Measurements from ENCODE around the gene FAM193A. TPM values are rescaled to one million over a fixed set of nuclear protein-coding genes. Genes with fewer than 3 reads are reported as not detected.
"Not testable (repeated sequence)": the region's sequence is repeated elsewhere in the genome, so short reads cannot be mapped to it uniquely, and the experiment has no call there.

Gene FAM193A
- polyA plus RNA-seq, 1 donor (not counting 4 experiments of a cell fraction or from before 2014, with no cell fraction given), result 3.6 TPM

DNA sequence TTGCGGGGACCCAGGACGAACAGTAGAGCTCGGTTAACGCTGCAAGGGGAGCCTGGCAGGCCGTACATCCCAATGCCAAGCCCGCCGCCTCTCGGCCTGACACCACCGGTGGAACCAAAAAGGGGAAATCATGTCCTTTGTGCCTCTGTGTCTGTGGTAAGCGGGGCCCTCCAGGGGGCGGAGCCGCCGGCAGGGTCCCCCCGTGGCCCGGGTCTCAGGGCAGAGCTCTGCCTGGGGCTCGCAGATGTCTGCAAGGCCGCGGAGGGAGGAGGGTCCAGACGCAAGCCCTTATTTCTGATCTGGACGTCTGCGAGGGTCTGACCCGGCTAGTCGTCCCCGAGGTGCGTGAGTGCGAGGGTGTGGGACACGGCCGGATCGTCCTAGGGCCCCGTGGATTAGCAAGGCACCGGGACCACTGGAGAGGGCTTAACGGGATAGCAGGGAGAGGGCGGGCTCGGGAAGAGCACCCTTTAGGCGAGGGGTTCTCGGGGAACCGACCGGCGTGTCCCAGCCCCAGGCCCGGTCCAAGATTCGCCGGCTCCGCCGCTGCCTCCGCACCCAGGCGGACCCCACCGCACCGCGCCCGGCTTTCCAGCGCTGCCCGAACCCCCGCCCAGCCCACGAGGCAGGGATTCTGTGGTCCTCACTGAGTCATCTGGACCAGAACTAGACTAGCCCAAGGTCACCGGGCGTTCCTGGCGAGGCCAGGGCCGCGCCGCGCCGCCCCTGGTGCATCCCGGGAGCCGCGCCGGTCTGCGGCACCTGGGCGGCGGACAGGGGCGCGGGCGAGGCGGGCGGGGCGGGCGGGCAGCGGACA is 863 bp upstream of the FAM193A start:
- Histone ChIP-seq H4K20me1 (ENCODE audit: control insufficient read depth, extremely low read depth, insufficient read depth, low read length) (no peaks in the 10 kb centered on the region), H3K36me3 (ENCODE audit: control insufficient read depth in 2 of 2, extremely low read depth in 1 of 2, insufficient read depth in 2 of 2, low read length in 2 of 2) (peaks cover 0 to 1% of the 10 kb centered on the region in 2 experiments), H3K9ac (ENCODE audit: control insufficient read depth, extremely low read depth, insufficient read depth, low read length) (peak overlapping the region; percentile 94), H3K9me3 (ENCODE audit: control insufficient read depth, low read depth, low read length) (no peaks in the 10 kb centered on the region), H3K27ac (ENCODE audit: control insufficient read depth, insufficient read depth, low read length) (peak overlapping the region; percentile 86), H3K4me1 (ENCODE audit: control insufficient read depth, extremely low read depth, insufficient read depth, low read length) (peaks cover 6% of the 10 kb centered on the region), H3K27me3 (ENCODE audit: control insufficient read depth, extremely low read depth, insufficient read depth, low read length) (no peaks in the 10 kb centered on the region), H3K4me3 (ENCODE audit: control insufficient read depth in 2 of 3, extremely low read depth in 1 of 3, insufficient read depth in 2 of 3, low read depth in 1 of 3, low read length in 3 of 3) (peak overlapping the region; percentile 75 to 82 (median 78)), H3K9me1 (ENCODE audit: control insufficient read depth, extremely low read depth, insufficient read depth, low read length) (no peaks in the 10 kb centered on the region), H3K79me2 (ENCODE audit: control insufficient read depth, insufficient read depth, low read length) (peaks cover 36% of the 10 kb centered on the region), H3K4me2 (ENCODE audit: control insufficient read depth, extremely low read depth, insufficient read depth, low read depth, low read length) (peak overlapping the region; percentile 79), H2AFZ (ENCODE audit: control insufficient read depth, low read length) (peak overlapping the region; percentile 72)
- TF ChIP-seq, protein P1, sequence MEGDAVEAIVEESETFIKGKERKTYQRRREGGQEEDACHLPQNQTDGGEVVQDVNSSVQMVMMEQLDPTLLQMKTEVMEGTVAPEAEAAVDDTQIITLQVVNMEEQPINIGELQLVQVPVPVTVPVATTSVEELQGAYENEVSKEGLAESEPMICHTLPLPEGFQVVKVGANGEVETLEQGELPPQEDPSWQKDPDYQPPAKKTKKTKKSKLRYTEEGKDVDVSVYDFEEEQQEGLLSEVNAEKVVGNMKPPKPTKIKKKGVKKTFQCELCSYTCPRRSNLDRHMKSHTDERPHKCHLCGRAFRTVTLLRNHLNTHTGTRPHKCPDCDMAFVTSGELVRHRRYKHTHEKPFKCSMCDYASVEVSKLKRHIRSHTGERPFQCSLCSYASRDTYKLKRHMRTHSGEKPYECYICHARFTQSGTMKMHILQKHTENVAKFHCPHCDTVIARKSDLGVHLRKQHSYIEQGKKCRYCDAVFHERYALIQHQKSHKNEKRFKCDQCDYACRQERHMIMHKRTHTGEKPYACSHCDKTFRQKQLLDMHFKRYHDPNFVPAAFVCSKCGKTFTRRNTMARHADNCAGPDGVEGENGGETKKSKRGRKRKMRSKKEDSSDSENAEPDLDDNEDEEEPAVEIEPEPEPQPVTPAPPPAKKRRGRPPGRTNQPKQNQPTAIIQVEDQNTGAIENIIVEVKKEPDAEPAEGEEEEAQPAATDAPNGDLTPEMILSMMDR (optimal IDR thresholded peaks at IDR 0.05 in 1 of 3, IDR thresholded peaks at IDR 0.05 in 1 of 3, conservative IDR thresholded peaks at IDR 0.05 in 1 of 3; ENCODE audit: extremely low read depth in 1 of 3, insufficient read depth in 2 of 3, low read length in 3 of 3), result peak in 1 of 3 experiments; percentile 18
- no peak for TF ChIP-seq EZH2 (IDR thresholded peaks at IDR 0.05; ENCODE audit: low read length)
- dilution Hi-C loops (cut with MboI; ENCODE audit: extremely low pct_ligation_motif_present, low sequenced_read_pairs), result no loop called here
- FAIRE-seq (no peak), DNase-seq (ENCODE audit: low read depth, low spot score) (no peak)

DNA sequence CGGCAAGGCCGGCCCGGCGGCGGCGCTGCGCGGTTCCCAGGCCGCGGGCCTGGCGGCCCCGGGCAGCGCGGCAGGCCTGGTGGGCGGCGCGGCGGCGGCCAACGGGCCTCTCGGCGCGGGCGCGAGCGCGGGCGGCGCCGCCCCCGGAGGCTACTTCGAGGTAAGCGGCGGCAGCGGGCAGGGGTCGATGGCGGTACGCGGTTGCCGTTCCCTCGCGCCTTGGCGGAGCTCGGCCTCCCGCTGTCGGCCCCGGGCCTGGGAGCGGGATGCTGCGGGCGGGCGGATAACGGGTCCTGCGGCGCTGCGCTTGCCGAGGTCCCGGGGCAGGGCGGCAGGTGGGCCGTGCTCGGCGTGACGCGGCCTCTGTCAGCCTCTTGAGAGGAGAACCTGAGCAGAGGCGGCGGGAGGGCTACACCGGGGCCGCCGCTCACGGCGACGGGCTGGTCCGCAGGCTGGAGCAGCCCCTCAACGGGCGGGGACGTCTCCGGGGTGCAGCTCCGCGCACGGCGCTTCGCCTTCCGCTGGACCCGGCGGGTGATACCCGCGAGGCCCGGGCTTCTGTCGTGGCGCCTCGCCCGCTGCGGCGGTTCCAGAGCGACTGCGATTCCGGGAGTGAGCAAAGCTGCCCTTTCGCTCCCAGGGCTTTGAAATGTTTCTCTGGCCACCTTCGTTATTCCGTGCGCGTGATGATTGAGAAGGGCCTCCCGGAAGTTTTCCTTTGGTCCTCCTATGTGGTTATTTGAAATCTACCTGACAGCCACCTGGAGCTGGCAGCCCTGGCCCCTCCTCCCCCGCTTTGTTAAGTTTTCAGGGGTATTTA is 774 bp downstream of the FAM193A start:
- peak overlapping the region; percentile 75 to 76 (median 76) for H3K4me3 ChIP-seq (ENCODE audit: control insufficient read depth in 2 of 3, extremely low read depth in 1 of 3, insufficient read depth in 2 of 3, low read depth in 1 of 3, low read length in 3 of 3)
- H2AFZ ChIP-seq (ENCODE audit: control insufficient read depth, low read length), result peak overlapping the region; percentile 1
- DNase-seq (ENCODE audit: low read depth, low spot score) (no peak), FAIRE-seq (no peak)
- H3K9me1 ChIP-seq (ENCODE audit: control insufficient read depth, extremely low read depth, insufficient read depth, low read length), result no peaks in the 10 kb centered on the region
- no peaks in the 10 kb centered on the region for H3K9me3 ChIP-seq (ENCODE audit: control insufficient read depth, low read depth, low read length)
- peaks cover 0 to 1% of the 10 kb centered on the region in 2 experiments for H3K36me3 ChIP-seq (ENCODE audit: control insufficient read depth in 2 of 2, extremely low read depth in 1 of 2, insufficient read depth in 2 of 2, low read length in 2 of 2)
- peak overlapping the region; percentile 76 for H3K9ac ChIP-seq (ENCODE audit: control insufficient read depth, extremely low read depth, insufficient read depth, low read length)
- H3K27me3 ChIP-seq (ENCODE audit: control insufficient read depth, extremely low read depth, insufficient read depth, low read length), result no peaks in the 10 kb centered on the region
- H3K4me1 ChIP-seq (ENCODE audit: control insufficient read depth, extremely low read depth, insufficient read depth, low read length), result peaks cover 6% of the 10 kb centered on the region
- peaks cover 51% of the 10 kb centered on the region for H3K79me2 ChIP-seq (ENCODE audit: control insufficient read depth, insufficient read depth, low read length)
- TF ChIP-seq EZH2 (IDR thresholded peaks at IDR 0.05; ENCODE audit: low read length), result no peak
- TF ChIP-seq, protein P1 (optimal IDR thresholded peaks at IDR 0.05 in 1 of 3, IDR thresholded peaks at IDR 0.05 in 1 of 3, conservative IDR thresholded peaks at IDR 0.05 in 1 of 3; ENCODE audit: extremely low read depth in 1 of 3, insufficient read depth in 2 of 3, low read length in 3 of 3), result no peak
- no peaks in the 10 kb centered on the region for H4K20me1 ChIP-seq (ENCODE audit: control insufficient read depth, extremely low read depth, insufficient read depth, low read length)
- H3K4me2 ChIP-seq (ENCODE audit: control insufficient read depth, extremely low read depth, insufficient read depth, low read depth, low read length), result peak overlapping the region; percentile 96
- peak overlapping the region; percentile 63 for H3K27ac ChIP-seq (ENCODE audit: control insufficient read depth, insufficient read depth, low read length)
- dilution Hi-C loops (cut with MboI; ENCODE audit: extremely low pct_ligation_motif_present, low sequenced_read_pairs), result no loop called here

DNA sequence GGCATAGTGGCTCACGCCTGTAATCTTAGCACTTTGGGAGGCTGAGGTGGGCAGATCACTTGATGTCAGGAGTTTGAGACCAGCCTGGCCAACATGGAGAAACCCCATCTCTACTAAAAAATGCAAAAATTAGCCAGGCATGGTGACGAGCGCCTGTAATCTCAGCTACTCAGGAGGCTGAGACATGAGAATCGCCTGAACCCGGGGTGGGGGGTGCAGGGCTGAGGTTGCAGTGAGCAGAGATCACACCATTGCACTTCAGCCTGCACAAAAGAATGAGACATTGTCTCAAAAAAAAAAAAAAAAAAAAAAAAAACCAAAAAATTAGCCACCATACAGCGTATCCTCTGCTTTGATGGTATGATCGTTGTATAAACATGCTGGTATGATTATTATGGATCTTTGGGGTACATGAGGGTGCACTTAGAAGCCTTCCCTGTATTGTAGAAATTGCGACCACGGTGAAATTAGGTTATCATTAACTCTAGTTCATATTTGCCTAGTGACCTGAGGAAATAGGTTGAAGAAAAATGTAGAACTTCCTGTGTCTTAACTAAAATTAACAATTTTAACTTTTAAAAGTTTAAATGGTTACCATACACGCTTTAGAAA is 7.2 kb downstream of the FAM193A start:
- peaks cover 97% of the 10 kb centered on the region for H3K79me2 ChIP-seq (ENCODE audit: control insufficient read depth, insufficient read depth, low read length)
- H3K9me1 ChIP-seq (ENCODE audit: control insufficient read depth, extremely low read depth, insufficient read depth, low read length); H3K27me3 ChIP-seq (ENCODE audit: control insufficient read depth, extremely low read depth, insufficient read depth, low read length); H3K4me3 ChIP-seq (ENCODE audit: control insufficient read depth in 2 of 3, extremely low read depth in 1 of 3, insufficient read depth in 2 of 3, low read depth in 1 of 3, low read length in 3 of 3); H3K36me3 ChIP-seq (ENCODE audit: control insufficient read depth in 2 of 2, extremely low read depth in 1 of 2, insufficient read depth in 2 of 2, low read length in 2 of 2); H3K27ac ChIP-seq (ENCODE audit: control insufficient read depth, insufficient read depth, low read length); H2AFZ ChIP-seq (ENCODE audit: control insufficient read depth, low read length); H3K4me1 ChIP-seq (ENCODE audit: control insufficient read depth, extremely low read depth, insufficient read depth, low read length); FAIRE-seq; dilution Hi-C loops (cut with MboI; ENCODE audit: extremely low pct_ligation_motif_present, low sequenced_read_pairs); DNase-seq (ENCODE audit: low read depth, low spot score); H3K4me2 ChIP-seq (ENCODE audit: control insufficient read depth, extremely low read depth, insufficient read depth, low read depth, low read length); H4K20me1 ChIP-seq (ENCODE audit: control insufficient read depth, extremely low read depth, insufficient read depth, low read length); H3K9ac ChIP-seq (ENCODE audit: control insufficient read depth, extremely low read depth, insufficient read depth, low read length); H3K9me3 ChIP-seq (ENCODE audit: control insufficient read depth, low read depth, low read length): not testable (repeated sequence)
